ENCODE data around the gene CCDC40. TPM values are rescaled to one million over a fixed set of nuclear protein-coding genes. Genes with fewer than 3 reads are reported as not detected.

Gene CCDC40
- total and polyA plus RNA-seq, 11 donors = 2.4 to 9.0 (median 5.9) TPM

DNA sequence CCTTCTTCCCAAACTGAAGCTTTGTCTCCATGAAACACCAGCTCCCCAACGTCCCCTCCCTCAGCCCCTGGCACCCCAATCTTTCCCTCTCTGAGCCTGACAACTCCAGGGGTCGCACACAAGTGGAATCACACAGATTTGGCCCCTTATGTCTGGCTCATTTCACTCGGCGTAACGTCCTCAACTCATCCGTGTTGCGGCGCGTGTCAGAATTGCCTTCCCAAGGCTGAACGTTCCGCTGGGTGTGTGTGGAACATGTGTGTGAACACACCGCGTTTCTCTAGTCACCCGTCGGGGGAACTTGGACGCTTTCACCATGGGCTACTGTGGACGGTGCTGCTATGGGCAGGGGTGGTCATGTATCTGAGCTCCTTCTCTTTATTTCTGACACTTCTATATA is 45.7 kb upstream of the CCDC40 start:
- peaks cover 0 to 57% (median 38%) of the 10 kb centered on the region in 12 donors for H3K4me1 ChIP-seq
- WGBS, 4 donors = 88 to 92% (median 90%) methylated on average over 17 of the region's 17 CpGs

DNA sequence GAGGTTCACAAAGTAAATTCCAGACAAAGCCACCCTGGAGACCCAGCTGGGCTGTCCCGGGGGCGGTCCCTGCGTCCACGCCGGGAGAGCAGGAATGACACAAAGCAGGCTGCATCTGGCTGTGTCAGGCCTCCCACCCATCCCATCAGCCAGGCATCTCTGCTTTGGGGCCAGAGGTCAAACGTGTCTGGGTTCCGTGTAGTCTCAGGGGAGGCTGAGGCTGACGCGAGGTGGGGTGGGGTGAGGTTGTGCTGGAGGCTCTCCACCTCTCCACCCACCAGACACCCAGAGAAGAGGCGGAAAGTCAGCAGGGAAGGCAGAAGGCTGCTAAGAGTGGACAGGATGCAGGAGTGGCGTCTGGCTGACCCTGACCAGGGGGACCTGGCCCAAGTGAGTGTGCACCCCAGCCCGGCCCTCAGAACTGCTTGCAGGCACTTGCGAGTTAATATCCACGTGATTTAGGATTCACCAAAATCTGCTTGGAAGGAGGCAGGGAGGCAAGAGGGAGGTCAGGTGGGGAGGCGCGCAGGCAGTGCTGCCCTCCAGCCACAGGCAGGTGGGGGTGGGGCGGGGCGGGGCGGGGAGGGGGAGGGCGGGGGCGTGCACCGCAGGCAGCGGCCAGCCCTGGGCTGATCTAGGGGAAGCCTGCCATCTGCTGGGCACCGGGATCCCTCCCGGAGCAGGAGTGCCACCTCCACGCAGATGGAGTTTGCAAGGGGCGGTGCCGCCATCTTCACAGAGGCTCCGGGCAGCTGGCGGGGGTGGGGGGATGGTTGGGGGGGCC is 45.1 kb upstream of the CCDC40 start:
- intact Hi-C loops (cut with DNase I) = loop anchor here in 9 of 10 donors (2.0 to 10.0 kb wide), 15 partner anchors 127 to 249 kb away; partner anchors contain the start of gene CBX8 (in 1 of the 9)

More for the DNA sequence above, 45.7 kb upstream of the CCDC40 start:
- intact Hi-C loops (cut with DNase I) = loop anchor here in 9 of 10 donors (2.0 to 10.0 kb wide), 15 partner anchors 126 to 248 kb away; partner anchors contain the start of gene CBX8 (in 1 of the 9)
- H3K27me3 ChIP-seq = no peaks in the 10 kb centered on the region
- no peaks in the 10 kb centered on the region for H3K9me3 ChIP-seq
- H3K27ac ChIP-seq = no peak overlapping the region
- DNase-seq (peak in 1 of 5 donors; percentile 54), ATAC-seq (no peak)
- no peak overlapping the region for H3K4me3 ChIP-seq
- no peaks in the 10 kb centered on the region for H3K36me3 ChIP-seq
- TF ChIP-seq, protein P1, sequence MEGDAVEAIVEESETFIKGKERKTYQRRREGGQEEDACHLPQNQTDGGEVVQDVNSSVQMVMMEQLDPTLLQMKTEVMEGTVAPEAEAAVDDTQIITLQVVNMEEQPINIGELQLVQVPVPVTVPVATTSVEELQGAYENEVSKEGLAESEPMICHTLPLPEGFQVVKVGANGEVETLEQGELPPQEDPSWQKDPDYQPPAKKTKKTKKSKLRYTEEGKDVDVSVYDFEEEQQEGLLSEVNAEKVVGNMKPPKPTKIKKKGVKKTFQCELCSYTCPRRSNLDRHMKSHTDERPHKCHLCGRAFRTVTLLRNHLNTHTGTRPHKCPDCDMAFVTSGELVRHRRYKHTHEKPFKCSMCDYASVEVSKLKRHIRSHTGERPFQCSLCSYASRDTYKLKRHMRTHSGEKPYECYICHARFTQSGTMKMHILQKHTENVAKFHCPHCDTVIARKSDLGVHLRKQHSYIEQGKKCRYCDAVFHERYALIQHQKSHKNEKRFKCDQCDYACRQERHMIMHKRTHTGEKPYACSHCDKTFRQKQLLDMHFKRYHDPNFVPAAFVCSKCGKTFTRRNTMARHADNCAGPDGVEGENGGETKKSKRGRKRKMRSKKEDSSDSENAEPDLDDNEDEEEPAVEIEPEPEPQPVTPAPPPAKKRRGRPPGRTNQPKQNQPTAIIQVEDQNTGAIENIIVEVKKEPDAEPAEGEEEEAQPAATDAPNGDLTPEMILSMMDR (IDR thresholded peaks at IDR 0.05) = no peak
- TF ChIP-seq POLR2A (IDR thresholded peaks at IDR 0.05) = no peak

DNA sequence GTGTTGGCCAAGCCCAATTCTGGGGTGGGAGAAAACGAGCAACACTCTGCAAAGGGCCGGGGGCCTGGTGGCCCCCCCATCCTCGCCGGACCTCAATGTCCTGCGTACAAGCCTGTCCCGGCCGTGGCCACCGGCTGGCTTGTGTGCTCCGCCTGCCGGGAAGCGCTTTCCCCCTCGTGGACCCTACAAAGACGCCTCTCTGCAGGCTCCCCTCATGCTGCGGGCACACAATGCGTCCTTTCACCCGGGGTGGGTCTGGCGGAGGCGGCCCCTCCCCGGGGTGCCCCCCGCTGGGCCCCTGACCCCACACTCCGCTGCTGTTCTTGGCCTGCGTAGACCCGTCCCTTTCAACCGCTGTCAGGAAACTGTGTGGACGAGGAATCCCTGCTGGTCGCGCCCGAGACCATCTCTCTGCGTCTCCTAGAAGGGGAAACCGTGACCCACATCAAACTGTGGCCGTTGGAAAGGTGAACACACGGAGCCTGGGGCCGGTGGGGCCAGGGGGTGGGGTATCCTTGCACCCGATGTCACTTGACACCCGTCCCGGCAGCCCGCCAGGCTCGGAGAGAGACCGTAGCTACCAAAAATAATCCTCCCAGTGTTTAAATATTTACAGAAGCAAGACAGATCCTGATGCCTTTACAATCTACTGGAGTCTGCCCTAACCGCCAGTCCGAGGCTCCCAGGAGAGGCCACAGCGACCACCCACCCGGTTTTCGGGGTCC is 44.4 kb upstream of the CCDC40 start:
- WGBS, 4 donors = 14 to 25% (median 25%) methylated on average over 23 to 44 of the region's 44 CpGs
- TF ChIP-seq, protein P1 (IDR thresholded peaks at IDR 0.05) = peak in 7 of 12 donors; percentile 7 to 41 (median 23)
- no peak for TF ChIP-seq POLR2A (IDR thresholded peaks at IDR 0.05)
- intact Hi-C loops (cut with DNase I) = loop anchor here in 9 of 10 donors (2.0 to 10.0 kb wide), 15 partner anchors 127 to 250 kb away; partner anchors contain the start of gene CBX8 (in 1 of the 9)
- Histone ChIP-seq H3K27me3 (no peaks in the 10 kb centered on the region), H3K9me3 (no peaks in the 10 kb centered on the region), H3K4me3 (peak overlapping the region in 11 of 12 donors; percentile 14 to 57 (median 47)), H3K4me1 (peaks cover 0 to 63% (median 35%) of the 10 kb centered on the region in 12 donors), H3K36me3 (no peaks in the 10 kb centered on the region), H3K27ac (peak overlapping the region; percentile 3 to 83 (median 72))
- peak; percentile 31 to 54 (median 36) for ATAC-seq
- peak; percentile 49 to 72 (median 64) for DNase-seq

More for the DNA sequence above, 45.1 kb upstream of the CCDC40 start:
- no peak for TF ChIP-seq POLR2A (IDR thresholded peaks at IDR 0.05)
- TF ChIP-seq, protein P1 (IDR thresholded peaks at IDR 0.05) = peak; percentile 46 to 76 (median 61)
- peak; percentile 82 to 91 (median 88) for DNase-seq
- H3K4me3 ChIP-seq = peak overlapping the region in 11 of 12 donors; percentile 14 to 57 (median 47)
- ATAC-seq = peak; percentile 82 to 87 (median 86)
- H3K9me3 ChIP-seq = no peaks in the 10 kb centered on the region
- H3K4me1 ChIP-seq = peaks cover 0 to 60% (median 38%) of the 10 kb centered on the region in 12 donors
- H3K27ac ChIP-seq = peak overlapping the region in 10 of 12 donors; percentile 55 to 83 (median 76)
- H3K27me3 ChIP-seq = no peaks in the 10 kb centered on the region
- WGBS, 4 donors = 30 to 44% (median 38%) methylated on average over 19 to 29 of the region's 30 CpGs
- no peaks in the 10 kb centered on the region for H3K36me3 ChIP-seq

All from heart left ventricle (tissue), 16 donors.